ENCODE data around the gene SLC25A23. TPM values are rescaled to one million over a fixed set of nuclear protein-coding genes. Genes with fewer than 3 reads are reported as not detected.

SLC25A23 gene
- total and polyA plus RNA-seq, 9 of the 15 experiments (the other 6 are each of a cell fraction or from before 2014, with no cell fraction given) = 6.1 to 72.0 (median 26.6) TPM

DNA sequence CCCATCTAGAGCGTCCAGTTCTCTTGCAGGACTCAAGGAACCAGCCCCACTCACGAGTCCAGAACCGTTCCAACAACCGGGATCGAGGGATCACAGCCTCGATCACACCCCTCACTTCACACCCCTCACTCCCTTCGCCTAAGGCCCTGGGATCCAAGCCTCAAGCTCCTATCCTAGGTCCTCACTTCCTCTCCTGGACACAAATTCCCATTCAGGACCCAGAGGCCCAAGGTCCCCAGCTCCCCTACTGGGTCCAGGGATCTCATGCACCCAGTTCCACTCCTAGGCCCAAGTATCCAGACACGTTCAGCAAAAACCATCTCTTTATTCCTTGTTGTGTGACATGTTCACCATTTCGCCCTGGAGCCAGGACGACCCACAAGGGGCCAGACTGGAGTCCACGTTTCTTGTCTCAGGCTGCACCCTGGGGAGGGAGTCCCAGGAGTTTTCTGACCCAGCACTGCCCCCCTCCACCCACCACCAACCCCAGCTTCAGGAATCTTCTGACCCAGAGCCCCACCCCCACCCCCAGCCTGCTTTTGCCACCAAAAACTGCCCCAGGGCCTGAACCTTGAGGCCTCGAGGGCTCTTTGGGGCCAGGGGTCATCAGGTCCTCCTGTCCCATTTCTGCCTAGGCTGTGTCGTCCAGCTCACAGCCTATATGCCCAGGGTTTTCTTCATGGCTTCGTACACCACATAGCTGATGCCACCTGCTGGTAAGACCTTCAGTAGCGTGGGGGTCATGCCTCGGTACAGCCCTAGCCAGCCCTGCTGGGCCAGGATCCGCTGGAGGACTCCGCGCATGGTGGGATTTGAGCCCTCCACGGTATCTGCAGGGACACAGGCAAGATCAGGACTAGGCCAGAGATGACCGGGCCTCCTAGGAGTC lies 33.6 kb downstream of the SLC25A23 start (continued):
- no peak for TF ChIP-seq RBM22 (IDR thresholded peaks at IDR 0.05; ENCODE audit: low read depth, low read length, poor library complexity, severe bottlenecking)
- no peak for TF ChIP-seq CBX5 (IDR thresholded peaks at IDR 0.05; ENCODE audit: borderline replicate concordance, low read depth)
- TF ChIP-seq, protein P1, sequence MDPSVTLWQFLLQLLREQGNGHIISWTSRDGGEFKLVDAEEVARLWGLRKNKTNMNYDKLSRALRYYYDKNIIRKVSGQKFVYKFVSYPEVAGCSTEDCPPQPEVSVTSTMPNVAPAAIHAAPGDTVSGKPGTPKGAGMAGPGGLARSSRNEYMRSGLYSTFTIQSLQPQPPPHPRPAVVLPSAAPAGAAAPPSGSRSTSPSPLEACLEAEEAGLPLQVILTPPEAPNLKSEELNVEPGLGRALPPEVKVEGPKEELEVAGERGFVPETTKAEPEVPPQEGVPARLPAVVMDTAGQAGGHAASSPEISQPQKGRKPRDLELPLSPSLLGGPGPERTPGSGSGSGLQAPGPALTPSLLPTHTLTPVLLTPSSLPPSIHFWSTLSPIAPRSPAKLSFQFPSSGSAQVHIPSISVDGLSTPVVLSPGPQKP (CRISPR knock-in tag; IDR thresholded peaks at IDR 0.05) = no peak
- TF ChIP-seq, protein P2, sequence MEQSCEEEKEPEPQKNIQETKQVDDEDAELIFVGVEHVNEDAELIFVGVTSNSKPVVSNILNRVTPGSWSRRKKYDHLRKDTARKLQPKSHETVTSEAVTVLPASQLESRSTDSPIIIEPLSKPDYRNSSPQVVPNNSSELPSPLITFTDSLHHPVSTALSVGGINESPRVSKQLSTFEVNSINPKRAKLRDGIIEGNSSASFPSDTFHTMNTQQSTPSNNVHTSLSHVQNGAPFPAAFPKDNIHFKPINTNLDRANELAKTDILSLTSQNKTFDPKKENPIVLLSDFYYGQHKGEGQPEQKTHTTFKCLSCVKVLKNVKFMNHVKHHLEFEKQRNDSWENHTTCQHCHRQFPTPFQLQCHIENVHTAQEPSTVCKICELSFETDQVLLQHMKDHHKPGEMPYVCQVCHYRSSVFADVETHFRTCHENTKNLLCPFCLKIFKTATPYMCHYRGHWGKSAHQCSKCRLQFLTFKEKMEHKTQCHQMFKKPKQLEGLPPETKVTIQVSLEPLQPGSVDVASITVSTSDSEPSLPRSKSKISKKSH (CRISPR knock-in tag; IDR thresholded peaks at IDR 0.05) = no peak
- TF ChIP-seq, protein P3, sequence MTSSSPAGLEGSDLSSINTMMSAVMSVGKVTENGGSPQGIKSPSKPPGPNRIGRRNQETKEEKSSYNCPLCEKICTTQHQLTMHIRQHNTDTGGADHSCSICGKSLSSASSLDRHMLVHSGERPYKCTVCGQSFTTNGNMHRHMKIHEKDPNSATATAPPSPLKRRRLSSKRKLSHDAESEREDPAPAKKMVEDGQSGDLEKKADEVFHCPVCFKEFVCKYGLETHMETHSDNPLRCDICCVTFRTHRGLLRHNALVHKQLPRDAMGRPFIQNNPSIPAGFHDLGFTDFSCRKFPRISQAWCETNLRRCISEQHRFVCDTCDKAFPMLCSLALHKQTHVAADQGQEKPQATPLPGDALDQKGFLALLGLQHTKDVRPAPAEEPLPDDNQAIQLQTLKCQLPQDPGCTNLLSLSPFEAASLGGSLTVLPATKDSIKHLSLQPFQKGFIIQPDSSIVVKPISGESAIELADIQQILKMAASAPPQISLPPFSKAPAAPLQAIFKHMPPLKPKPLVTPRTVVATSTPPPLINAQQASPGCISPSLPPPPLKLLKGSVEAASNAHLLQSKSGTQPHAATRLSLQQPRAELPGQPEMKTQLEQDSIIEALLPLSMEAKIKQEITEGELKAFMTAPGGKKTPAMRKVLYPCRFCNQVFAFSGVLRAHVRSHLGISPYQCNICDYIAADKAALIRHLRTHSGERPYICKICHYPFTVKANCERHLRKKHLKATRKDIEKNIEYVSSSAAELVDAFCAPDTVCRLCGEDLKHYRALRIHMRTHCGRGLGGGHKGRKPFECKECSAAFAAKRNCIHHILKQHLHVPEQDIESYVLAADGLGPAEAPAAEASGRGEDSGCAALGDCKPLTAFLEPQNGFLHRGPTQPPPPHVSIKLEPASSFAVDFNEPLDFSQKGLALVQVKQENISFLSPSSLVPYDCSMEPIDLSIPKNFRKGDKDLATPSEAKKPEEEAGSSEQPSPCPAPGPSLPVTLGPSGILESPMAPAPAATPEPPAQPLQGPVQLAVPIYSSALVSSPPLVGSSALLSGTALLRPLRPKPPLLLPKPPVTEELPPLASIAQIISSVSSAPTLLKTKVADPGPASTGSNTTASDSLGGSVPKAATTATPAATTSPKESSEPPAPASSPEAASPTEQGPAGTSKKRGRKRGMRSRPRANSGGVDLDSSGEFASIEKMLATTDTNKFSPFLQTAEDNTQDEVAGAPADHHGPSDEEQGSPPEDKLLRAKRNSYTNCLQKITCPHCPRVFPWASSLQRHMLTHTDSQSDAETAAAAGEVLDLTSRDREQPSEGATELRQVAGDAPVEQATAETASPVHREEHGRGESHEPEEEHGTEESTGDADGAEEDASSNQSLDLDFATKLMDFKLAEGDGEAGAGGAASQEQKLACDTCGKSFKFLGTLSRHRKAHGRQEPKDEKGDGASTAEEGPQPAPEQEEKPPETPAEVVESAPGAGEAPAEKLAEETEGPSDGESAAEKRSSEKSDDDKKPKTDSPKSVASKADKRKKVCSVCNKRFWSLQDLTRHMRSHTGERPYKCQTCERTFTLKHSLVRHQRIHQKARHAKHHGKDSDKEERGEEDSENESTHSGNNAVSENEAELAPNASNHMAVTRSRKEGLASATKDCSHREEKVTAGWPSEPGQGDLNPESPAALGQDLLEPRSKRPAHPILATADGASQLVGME (CRISPR knock-in tag; IDR thresholded peaks at IDR 0.05) = 0 out of 2 replicates have a peak, but pooled peaks have one; percentile 5
- TF ChIP-seq, protein P4, sequence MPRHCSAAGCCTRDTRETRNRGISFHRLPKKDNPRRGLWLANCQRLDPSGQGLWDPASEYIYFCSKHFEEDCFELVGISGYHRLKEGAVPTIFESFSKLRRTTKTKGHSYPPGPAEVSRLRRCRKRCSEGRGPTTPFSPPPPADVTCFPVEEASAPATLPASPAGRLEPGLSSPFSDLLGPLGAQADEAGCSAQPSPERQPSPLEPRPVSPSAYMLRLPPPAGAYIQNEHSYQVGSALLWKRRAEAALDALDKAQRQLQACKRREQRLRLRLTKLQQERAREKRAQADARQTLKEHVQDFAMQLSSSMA (CRISPR knock-in tag; IDR thresholded peaks at IDR 0.05) = no peak
- peak; percentile 13; the same call in 1 of the 2 replicates for TF ChIP-seq ZNF12 (CRISPR knock-in tag; IDR thresholded peaks at IDR 0.05)
- no peak for TF ChIP-seq MTA2 (IDR thresholded peaks at IDR 0.05; ENCODE audit: low read depth)
- TF ChIP-seq PTTG1 (tag; IDR thresholded peaks at IDR 0.05; ENCODE audit: low read depth) = no peak
- TF ChIP-seq GATAD2A (IDR thresholded peaks at IDR 0.05) = no peak
- TF ChIP-seq, protein P5, sequence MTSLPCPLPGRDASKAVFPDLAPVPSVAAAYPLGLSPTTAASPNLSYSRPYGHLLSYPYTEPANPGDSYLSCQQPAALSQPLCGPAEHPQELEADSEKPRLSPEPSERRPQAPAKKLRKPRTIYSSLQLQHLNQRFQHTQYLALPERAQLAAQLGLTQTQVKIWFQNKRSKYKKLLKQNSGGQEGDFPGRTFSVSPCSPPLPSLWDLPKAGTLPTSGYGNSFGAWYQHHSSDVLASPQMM (CRISPR knock-in tag; IDR thresholded peaks at IDR 0.05) = no peak
- TF ChIP-seq ZZZ3 (IDR thresholded peaks at IDR 0.05) = no peak
- TF ChIP-seq ZNF436 (CRISPR knock-in tag; IDR thresholded peaks at IDR 0.05) = no peak
- 0 out of 2 replicates have a peak, but pooled peaks have one; percentile 1 for TF ChIP-seq ZNF707 (CRISPR knock-in tag; conservative IDR thresholded peaks at IDR 0.05)
- TF ChIP-seq MTA3 (IDR thresholded peaks at IDR 0.05; ENCODE audit: borderline replicate concordance) = no peak
- TF ChIP-seq C11orf30 (IDR thresholded peaks at IDR 0.05; ENCODE audit: low read depth) = no peak
- no peak for TF ChIP-seq SMARCE1 (IDR thresholded peaks at IDR 0.05)
- no peak for TF ChIP-seq ZBED1 (IDR thresholded peaks at IDR 0.05)

Data from K562 (cell line).